ENCODE results near the gene MRPS10.

MRPS10 gene

GRCh38 chr6:42217519-42218367 is at the start of gene MRPS10:
Gene MRPS10, minus strand, starts transcription at chr6:42217861. Its CDS starts 12 bp downstream, at chr6:42217849.
- DNase-seq (ENCODE audit: low spot score) = peak; percentile 88
- FAIRE-seq = peak; percentile 72

GRCh38 chr6:42266538-42266937 is 48.9 kb upstream of the MRPS10 start:
- no peak for DNase-seq (ENCODE audit: low spot score)
- FAIRE-seq = no peak

GRCh38 chr6:42264852-42265390 is 47.3 kb upstream of the MRPS10 start:
- DNase-seq (ENCODE audit: low spot score) = no peak
- no peak for FAIRE-seq

GRCh38 chr6:42264162-42264851 is 46.6 kb upstream of the MRPS10 start:
- FAIRE-seq (no peak), DNase-seq (ENCODE audit: low spot score) (no peak)

- DNase-seq (ENCODE audit: low spot score) (no peak), FAIRE-seq (no peak)
These were observed 45.6 kb upstream of the MRPS10 start for GRCh38 chr6:42263165-42263728.

- DNase-seq (ENCODE audit: low spot score) = no peak
These were observed 43.3 kb upstream of the MRPS10 start for GRCh38 chr6:42260972-42261371.

GRCh38 chr6:42260396-42260888 is 42.8 kb upstream of the MRPS10 start:
- DNase-seq (ENCODE audit: low spot score) (no peak), FAIRE-seq (no peak)

More at GRCh38 chr6:42260972-42261371, 43.3 kb upstream of the MRPS10 start:
- no peak for FAIRE-seq

GRCh38 chr6:42259841-42260395 is 42.3 kb upstream of the MRPS10 start:
- FAIRE-seq = no peak
- DNase-seq (ENCODE audit: low spot score) = no peak

- DNase-seq (ENCODE audit: low spot score) (no peak), FAIRE-seq (no peak)
These were observed 41.6 kb upstream of the MRPS10 start for GRCh38 chr6:42259286-42259685.

GRCh38 chr6:42257614-42258013 is 40.0 kb upstream of the MRPS10 start:
- FAIRE-seq = no peak
- no peak for DNase-seq (ENCODE audit: low spot score)

- no peak for FAIRE-seq
These were observed 39.4 kb upstream of the MRPS10 start for GRCh38 chr6:42257063-42257462.

GRCh38 chr6:42255050-42255449 is 37.4 kb upstream of the MRPS10 start:
- FAIRE-seq = no peak

More at GRCh38 chr6:42257063-42257462, 39.4 kb upstream of the MRPS10 start:
- no peak for DNase-seq (ENCODE audit: low spot score)

GRCh38 chr6:42254505-42254904 is 36.8 kb upstream of the MRPS10 start:
- FAIRE-seq (no peak), DNase-seq (ENCODE audit: low spot score) (no peak)

More at GRCh38 chr6:42255050-42255449, 37.4 kb upstream of the MRPS10 start:
- DNase-seq (ENCODE audit: low spot score) = no peak

GRCh38 chr6:42251911-42252637 is 34.4 kb upstream of the MRPS10 start:
- no peak for DNase-seq (ENCODE audit: low spot score)
- no peak for FAIRE-seq

GRCh38 chr6:42251500-42251899 is 33.8 kb upstream of the MRPS10 start:
- DNase-seq (ENCODE audit: low spot score) (no peak), FAIRE-seq (no peak)

GRCh38 chr6:42250274-42250931 is 32.7 kb upstream of the MRPS10 start:
- DNase-seq (ENCODE audit: low spot score) = no peak
- FAIRE-seq = no peak

- DNase-seq (ENCODE audit: low spot score) = no peak
- FAIRE-seq = no peak
These were observed 31.6 kb upstream of the MRPS10 start for GRCh38 chr6:42249279-42249678.

GRCh38 chr6:42243046-42243445 is 25.4 kb upstream of the MRPS10 start:
- FAIRE-seq = no peak
- no peak for DNase-seq (ENCODE audit: low spot score)

GRCh38 chr6:42241915-42242314 is 24.3 kb upstream of the MRPS10 start:
- no peak for FAIRE-seq
- DNase-seq (ENCODE audit: low spot score) = no peak

- FAIRE-seq (no peak), DNase-seq (ENCODE audit: low spot score) (no peak)
These were observed 22.2 kb upstream of the MRPS10 start for GRCh38 chr6:42239736-42240375.

All from RCC 7860 (cell line).